Brain microvascular endothelial cell (primary cell): Measurements from ENCODE around the gene SUCLA2.
A peak's percentile ranks its signal among the peaks of the same experiment; 100 is the strongest.

ENCODE experiments used
- DNase-seq: peaks from one replicate; pipeline ENCODE4 v3.0.0-alpha.2; 2020
- H3K27ac ChIP-seq: fragments of 250-450 bp; sonication (Bioruptor Pico); 2 replicates; pipeline ENCODE4 v1.5.1; 2020; ENCODE audit warnings: mild to moderate bottlenecking, moderate library complexity
- H3K27me3 ChIP-seq: fragments of 250-450 bp; sonication (Bioruptor Pico); replicated peaks from 2 replicates; pipeline ENCODE4 v1.5.1; 2020; ENCODE audit warnings: mild to moderate bottlenecking
- H3K36me3 ChIP-seq: fragments of 250-450 bp; sonication (Bioruptor Pico); replicated peaks from 2 replicates; pipeline ENCODE4 v1.5.1; 2020; ENCODE audit warnings: mild to moderate bottlenecking
- H3K4me3 ChIP-seq: 2 replicates; pipeline ENCODE4 v1.5.1; 2011; ENCODE audit warnings: low read depth, mild to moderate bottlenecking, control low read depth, low read length, moderate library complexity
- in situ Hi-C: cut with HindIII; loops from 2 replicates; pipeline ENCODE4 v1.10.0; 2017; ENCODE audit warnings: low sequenced_read_pairs, low pct_ligation_motif_present
- TF ChIP-seq, protein P1 (sequence below): IDR thresholded peaks from 2 replicates; pipeline ENCODE4 v1.5.1; 2011; ENCODE audit warnings: low read depth, mild to moderate bottlenecking, moderate library complexity, low read length, control low read depth, inconsistent platforms; ENCODE audit errors: missing control alignments

SUCLA2 gene

DNA sequence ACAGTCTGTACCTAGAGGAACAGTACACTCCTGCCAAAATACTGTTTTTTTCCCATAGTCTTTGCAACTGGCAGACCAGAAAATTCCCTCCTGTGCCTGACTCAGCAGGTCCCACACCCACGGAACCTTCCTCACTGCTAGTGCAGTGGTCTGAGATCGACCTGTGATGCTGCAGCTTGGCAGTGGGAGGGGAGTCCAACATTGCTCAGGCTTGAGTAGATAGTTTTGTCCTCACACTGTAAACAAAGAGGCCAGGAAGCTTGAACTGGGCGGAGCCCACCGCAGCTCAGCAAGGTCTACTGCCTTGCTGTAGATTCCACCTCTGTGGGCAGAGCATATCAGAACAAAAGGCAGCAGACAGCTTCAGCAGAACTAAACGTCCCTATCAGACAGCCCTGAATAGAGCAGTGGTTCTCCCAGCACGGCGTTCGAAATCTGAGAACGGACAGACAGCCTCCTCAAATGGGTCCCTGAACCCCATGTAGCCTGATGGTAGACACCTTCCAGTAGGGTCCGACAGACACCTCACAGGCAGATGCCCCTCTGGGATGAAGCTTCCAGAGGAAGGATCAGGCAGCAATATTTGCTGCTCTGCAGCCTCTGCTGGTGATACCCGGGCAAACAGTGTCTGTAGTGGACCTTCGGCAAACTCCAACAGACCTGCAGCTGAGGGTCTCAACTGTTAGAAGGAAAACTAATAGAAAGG is 92.7 kb downstream of the SUCLA2 start:
- H3K27ac ChIP-seq: no peak overlapping the region
- in situ Hi-C loops: no loop called here
- peak; percentile 82 for DNase-seq
- H3K36me3 ChIP-seq: no peaks in the 10 kb centered on the region
- no peaks in the 10 kb centered on the region for H3K27me3 ChIP-seq
- TF ChIP-seq, protein P1, sequence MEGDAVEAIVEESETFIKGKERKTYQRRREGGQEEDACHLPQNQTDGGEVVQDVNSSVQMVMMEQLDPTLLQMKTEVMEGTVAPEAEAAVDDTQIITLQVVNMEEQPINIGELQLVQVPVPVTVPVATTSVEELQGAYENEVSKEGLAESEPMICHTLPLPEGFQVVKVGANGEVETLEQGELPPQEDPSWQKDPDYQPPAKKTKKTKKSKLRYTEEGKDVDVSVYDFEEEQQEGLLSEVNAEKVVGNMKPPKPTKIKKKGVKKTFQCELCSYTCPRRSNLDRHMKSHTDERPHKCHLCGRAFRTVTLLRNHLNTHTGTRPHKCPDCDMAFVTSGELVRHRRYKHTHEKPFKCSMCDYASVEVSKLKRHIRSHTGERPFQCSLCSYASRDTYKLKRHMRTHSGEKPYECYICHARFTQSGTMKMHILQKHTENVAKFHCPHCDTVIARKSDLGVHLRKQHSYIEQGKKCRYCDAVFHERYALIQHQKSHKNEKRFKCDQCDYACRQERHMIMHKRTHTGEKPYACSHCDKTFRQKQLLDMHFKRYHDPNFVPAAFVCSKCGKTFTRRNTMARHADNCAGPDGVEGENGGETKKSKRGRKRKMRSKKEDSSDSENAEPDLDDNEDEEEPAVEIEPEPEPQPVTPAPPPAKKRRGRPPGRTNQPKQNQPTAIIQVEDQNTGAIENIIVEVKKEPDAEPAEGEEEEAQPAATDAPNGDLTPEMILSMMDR: no peak
- no peak overlapping the region for H3K4me3 ChIP-seq

DNA sequence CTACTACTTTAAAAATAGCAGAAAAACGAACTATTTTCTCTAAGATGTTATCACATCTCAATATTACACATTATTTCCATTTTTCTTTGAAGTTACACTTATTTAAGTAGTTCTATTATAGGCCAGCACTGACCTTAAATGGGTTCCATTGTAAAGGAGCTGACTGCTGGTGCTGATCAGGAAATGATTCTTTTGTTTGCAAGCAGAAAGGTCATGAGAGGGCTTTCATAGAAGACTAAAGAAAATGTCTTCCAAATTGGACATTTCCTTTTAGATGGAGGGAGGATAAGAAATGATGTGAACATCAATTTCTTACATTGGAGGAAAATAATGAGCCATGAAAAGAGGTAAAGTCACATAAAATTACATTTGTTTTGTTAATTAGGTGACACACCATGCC is 96.2 kb downstream of the SUCLA2 start:
- in situ Hi-C loops: no loop called here
- TF ChIP-seq, protein P1: no peak
- Histone ChIP-seq H3K36me3 (no peaks in the 10 kb centered on the region), H3K27me3 (no peaks in the 10 kb centered on the region), H3K4me3 (no peak overlapping the region), H3K27ac (no peak overlapping the region)
- DNase-seq: no peak

DNA sequence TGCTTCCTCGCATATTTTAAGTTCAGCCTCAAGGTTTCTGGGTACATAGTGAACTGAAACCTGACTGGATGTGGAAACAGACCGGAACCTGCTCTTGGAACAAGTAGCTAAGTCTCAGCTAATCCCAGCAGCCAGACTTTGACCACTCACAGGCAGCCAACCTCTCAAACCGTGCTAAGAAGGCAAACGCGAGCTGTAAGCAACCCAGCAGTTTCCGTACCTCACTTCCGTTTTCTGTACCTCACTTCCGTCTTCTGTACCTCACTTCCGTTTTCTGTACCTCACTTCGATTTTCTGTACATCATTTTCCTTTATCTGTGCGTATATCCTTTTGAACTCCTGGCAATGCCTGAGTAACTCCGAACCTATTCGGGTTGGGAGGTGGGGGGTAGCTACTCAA is 96.8 kb downstream of the SUCLA2 start:
- TF ChIP-seq, protein P1: no peak
- DNase-seq: no peak

DNA sequence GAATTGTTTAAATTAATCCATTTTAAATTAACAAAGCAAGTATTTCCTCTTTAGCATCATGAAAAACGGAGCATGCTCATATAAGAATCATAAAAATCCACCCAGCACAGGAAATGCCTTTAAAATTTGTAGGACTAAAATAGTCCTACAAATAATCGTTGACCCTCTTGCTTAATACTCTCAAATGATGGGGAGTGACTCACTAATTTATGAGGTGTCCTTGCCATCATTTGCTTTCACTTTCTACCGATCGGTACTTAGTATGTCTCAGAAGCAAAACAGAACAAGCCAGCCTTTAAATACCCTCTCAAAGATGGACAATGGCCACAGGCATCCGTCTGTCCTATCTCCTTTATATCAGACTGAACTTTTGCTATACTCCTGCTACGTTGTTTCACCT is 97.2 kb downstream of the SUCLA2 start:
- Histone ChIP-seq H3K36me3 (no peaks in the 10 kb centered on the region), H3K27me3 (no peaks in the 10 kb centered on the region), H3K4me3 (no peak overlapping the region), H3K27ac (peak overlapping the region; percentile 5)
- in situ Hi-C loops: no loop called here
- TF ChIP-seq, protein P1: no peak
- peak; percentile 41 for DNase-seq

More for the DNA sequence above, 96.8 kb downstream of the SUCLA2 start:
- Histone ChIP-seq H3K27me3 (no peaks in the 10 kb centered on the region), H3K27ac (peak overlapping the region; percentile 5), H3K36me3 (no peaks in the 10 kb centered on the region), H3K4me3 (no peak overlapping the region)
- in situ Hi-C loops: no loop called here

DNA sequence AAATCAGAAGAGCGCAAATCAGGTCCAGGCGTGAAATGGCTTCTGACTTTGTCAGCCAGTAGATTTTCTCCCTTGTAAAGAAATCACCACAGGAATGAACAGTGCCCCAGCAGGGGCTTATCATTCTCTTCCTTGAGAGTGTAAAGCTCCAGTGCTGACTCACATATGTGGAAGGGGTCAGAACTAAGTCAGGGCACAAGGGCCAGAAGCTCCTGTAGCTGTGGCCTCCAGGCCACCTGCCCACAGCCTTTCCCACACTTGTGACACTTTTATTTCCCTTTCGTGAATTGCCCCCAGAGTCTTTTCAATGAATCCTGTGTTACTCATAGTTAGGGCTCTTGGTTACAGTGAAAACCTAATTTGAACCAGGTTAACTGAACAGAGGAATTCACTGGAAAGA is 99.6 kb downstream of the SUCLA2 start:
- DNase-seq: peak; percentile 86
- in situ Hi-C loops: no loop called here
- Histone ChIP-seq H3K27me3 (no peaks in the 10 kb centered on the region), H3K4me3 (no peak overlapping the region), H3K36me3 (no peaks in the 10 kb centered on the region), H3K27ac (peak overlapping the region; percentile 33)
- TF ChIP-seq, protein P1: no peak

DNA sequence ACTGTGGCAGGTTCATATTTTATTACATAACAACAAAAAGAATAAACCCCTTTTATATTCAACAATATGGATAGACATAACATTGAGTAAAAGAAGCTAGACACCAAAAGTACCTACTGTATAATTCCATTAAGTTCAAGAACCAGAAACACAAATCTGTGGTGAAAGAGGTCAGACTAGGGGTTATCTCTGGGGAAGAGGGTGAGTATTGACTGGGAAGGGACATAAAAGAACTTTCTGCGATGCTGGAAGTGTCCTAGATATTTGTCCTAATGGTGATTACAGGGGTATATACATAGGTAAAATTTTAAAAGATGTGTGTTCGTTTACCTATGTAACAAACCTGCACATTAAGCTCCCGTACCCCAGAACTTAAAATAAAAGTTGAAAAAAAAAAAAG is 103.0 kb downstream of the SUCLA2 start:
- TF ChIP-seq, protein P1: no peak

More for the DNA sequence above, 103.0 kb downstream of the SUCLA2 start:
- H3K36me3 ChIP-seq: no peaks in the 10 kb centered on the region
- no peaks in the 10 kb centered on the region for H3K27me3 ChIP-seq
- in situ Hi-C loops: no loop called here
- no peak overlapping the region for H3K4me3 ChIP-seq
- no peak for DNase-seq
- H3K27ac ChIP-seq: peak overlapping the region; percentile 17
